HFF-Myc (cell line): Measurements from ENCODE around the gene ACE.

Experiments
- DNase-seq: peaks from one replicate; pipeline ENCODE4 v3.0.0-alpha.2; 2011; ENCODE audit warnings: low read depth; ENCODE audit errors: extremely low read depth
- H3K4me3 ChIP-seq: replicated peaks from 2 replicates; pipeline ENCODE4 v1.5.1; 2011; ENCODE audit warnings: low read depth, mild to moderate bottlenecking, control low read depth, low read length
- TF ChIP-seq, protein P1 (sequence below): IDR thresholded peaks from 2 replicates; pipeline ENCODE4 v1.5.1; 2012; ENCODE audit warnings: mild to moderate bottlenecking, low read depth, low read length, control low read depth; ENCODE audit errors: missing control alignments

The ACE gene

GRCh38 chr17:63542942-63543821 lies 66.3 kb downstream of the ACE start:
- H3K4me3 ChIP-seq = no peak overlapping the region
- TF ChIP-seq, protein P1, sequence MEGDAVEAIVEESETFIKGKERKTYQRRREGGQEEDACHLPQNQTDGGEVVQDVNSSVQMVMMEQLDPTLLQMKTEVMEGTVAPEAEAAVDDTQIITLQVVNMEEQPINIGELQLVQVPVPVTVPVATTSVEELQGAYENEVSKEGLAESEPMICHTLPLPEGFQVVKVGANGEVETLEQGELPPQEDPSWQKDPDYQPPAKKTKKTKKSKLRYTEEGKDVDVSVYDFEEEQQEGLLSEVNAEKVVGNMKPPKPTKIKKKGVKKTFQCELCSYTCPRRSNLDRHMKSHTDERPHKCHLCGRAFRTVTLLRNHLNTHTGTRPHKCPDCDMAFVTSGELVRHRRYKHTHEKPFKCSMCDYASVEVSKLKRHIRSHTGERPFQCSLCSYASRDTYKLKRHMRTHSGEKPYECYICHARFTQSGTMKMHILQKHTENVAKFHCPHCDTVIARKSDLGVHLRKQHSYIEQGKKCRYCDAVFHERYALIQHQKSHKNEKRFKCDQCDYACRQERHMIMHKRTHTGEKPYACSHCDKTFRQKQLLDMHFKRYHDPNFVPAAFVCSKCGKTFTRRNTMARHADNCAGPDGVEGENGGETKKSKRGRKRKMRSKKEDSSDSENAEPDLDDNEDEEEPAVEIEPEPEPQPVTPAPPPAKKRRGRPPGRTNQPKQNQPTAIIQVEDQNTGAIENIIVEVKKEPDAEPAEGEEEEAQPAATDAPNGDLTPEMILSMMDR = no peak
- DNase-seq = no peak

- TF ChIP-seq, protein P1 = no peak
- DNase-seq = no peak
- no peak overlapping the region for H3K4me3 ChIP-seq
These were observed 67.1 kb downstream of the ACE start for GRCh38 chr17:63543822-63544420.

GRCh38 chr17:63544467-63545301 lies 67.8 kb downstream of the ACE start:
- TF ChIP-seq, protein P1 = no peak
- no peak for DNase-seq
- no peak overlapping the region for H3K4me3 ChIP-seq

DNA sequence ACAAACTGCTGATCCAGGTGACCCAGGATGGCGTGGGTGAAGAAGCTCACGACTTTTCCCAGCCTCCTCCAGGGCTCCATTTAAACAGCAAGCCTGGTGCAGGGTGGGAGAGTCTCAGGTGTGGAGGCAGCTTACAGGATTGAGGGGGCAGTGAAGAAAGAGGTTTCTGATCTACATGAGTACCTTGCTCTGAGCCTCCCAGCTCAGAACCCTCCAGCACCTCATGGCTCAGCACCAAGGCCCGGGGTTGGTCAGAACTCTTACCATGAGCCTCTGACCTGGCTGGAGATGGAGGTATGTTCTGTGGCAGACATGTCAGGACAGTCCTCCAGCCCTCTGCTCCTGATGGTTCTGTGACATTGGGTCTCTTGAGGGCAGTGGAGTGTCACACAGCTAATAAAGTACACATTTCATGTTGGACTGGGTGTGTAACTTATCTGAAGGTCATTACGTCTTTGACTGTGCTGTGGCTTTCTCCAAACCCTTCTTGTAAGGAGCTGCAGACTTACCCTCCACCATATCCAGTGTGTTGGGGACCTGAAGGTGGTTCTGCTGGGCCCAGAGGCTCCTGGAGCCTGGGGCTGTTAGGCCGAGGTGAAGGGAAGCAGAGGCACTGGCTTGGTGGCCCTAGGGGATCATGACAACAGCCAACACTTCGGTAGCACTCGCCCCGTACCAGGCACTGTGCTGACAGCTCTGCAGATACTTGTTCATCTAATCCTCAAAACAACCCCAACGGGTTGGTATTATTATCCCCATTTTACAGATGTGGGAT lies 69.6 kb downstream of the ACE start:
- no peak for DNase-seq
- TF ChIP-seq, protein P1 = no peak
- no peak overlapping the region for H3K4me3 ChIP-seq

DNA sequence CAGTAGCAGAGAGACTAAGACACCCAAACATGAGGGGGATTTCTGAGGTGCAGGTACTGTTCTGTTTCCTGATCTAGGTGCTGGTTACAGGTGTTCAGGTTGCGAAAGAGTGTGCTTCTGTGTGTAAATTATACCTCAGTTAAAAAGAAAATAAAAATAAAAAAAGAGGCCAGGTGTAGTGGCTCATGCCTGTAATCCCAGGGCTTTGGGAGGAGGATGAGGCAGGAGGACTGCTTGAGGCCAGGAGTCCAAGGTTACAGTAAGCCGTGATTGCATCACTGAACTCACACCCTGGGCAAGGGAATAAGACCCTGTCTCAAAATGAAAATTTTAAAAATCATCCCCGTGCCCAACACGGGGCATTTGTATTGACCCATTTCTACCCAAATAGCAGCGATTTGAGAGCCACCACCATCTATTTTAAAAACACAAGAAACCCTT lies 70.2 kb downstream of the ACE start:
- no peak for DNase-seq
- no peak overlapping the region for H3K4me3 ChIP-seq
- TF ChIP-seq, protein P1 = no peak
